NCI-H524 (cell line): ENCODE results near the gene PRR19.
"Not testable (repeated sequence)": the region's sequence is repeated elsewhere in the genome, so short reads cannot be mapped to it uniquely, and the experiment has no call there.

ENCODE experiments used
- DNase-seq, 2 experiments: peaks; one replicate each; lab custom pipeline; 2025; lab: John Stamatoyannopoulos, UW

PRR19 gene

GRCh38 chr19:42325896-42326771 lies 24.2 kb downstream of the PRR19 start:
- no peak for DNase-seq

GRCh38 chr19:42326969-42327368 lies 25.0 kb downstream of the PRR19 start:
- DNase-seq, result no peak

GRCh38 chr19:42327381-42327780 lies 25.4 kb downstream of the PRR19 start:
- no peak for DNase-seq

- no peak for DNase-seq
These were observed 26.2 kb downstream of the PRR19 start for GRCh38 chr19:42328106-42328505.

- no peak for DNase-seq
These were observed 26.9 kb downstream of the PRR19 start for GRCh38 chr19:42328854-42329253.

GRCh38 chr19:42330241-42330711 lies 28.3 kb downstream of the PRR19 start:
- DNase-seq, result peak; percentile 97 to 99

- not testable (repeated sequence) for DNase-seq
These were observed 29.4 kb downstream of the PRR19 start for GRCh38 chr19:42331333-42331732.

- DNase-seq, result no peak
These were observed 30.1 kb downstream of the PRR19 start for GRCh38 chr19:42332059-42332458.

- DNase-seq, result no peak
These were observed 31.1 kb downstream of the PRR19 start for GRCh38 chr19:42333018-42333417.

- no peak for DNase-seq
These were observed 32.2 kb downstream of the PRR19 start for GRCh38 chr19:42333975-42334696.

- DNase-seq, result no peak
These were observed 32.9 kb downstream of the PRR19 start for GRCh38 chr19:42334697-42335373.

GRCh38 chr19:42335374-42335936 lies 33.5 kb downstream of the PRR19 start:
- no peak for DNase-seq

GRCh38 chr19:42335971-42336370 lies 34.0 kb downstream of the PRR19 start:
- DNase-seq, result no peak

GRCh38 chr19:42339126-42339860 lies 37.4 kb downstream of the PRR19 start:
- DNase-seq, result not testable (repeated sequence)

GRCh38 chr19:42339922-42340321 lies 38.0 kb downstream of the PRR19 start:
- not testable (repeated sequence) for DNase-seq

GRCh38 chr19:42343344-42344110 lies 41.6 kb downstream of the PRR19 start:
- DNase-seq, result no peak

GRCh38 chr19:42344336-42344893 lies 42.5 kb downstream of the PRR19 start:
- DNase-seq, result no peak

- DNase-seq, result no peak
These were observed 43.4 kb downstream of the PRR19 start for GRCh38 chr19:42345191-42345812.

- no peak for DNase-seq
These were observed 46.3 kb downstream of the PRR19 start for GRCh38 chr19:42348211-42348610.
